22Rv1 (cell line): ENCODE data around the gene PPP1R9B.

Source experiments
- CTCF ChIP-seq: fragments of 450-650 bp; IDR thresholded peaks from 2 replicates; pipeline ENCODE4 v1.5.1; 2017; ENCODE audit warnings: mild to moderate bottlenecking
- ZFX ChIP-seq: fragments of 450-650 bp; IDR thresholded peaks from 2 replicates; pipeline ENCODE4 v1.6.1; 2017; ENCODE audit warnings: antibody characterized with exemption, borderline replicate concordance

GRCh38 chr17:50184064-50184463 is 33.6 kb upstream of the PPP1R9B start:
- TF ChIP-seq CTCF (no peak), ZFX (no peak)
